ENCODE data around the gene NTHL1. TPM values are rescaled to one million over a fixed set of nuclear protein-coding genes. Genes with fewer than 3 reads are reported as not detected.

The NTHL1 gene
- total and polyA plus RNA-seq, 2 donors (not counting 1 experiment from before 2014, with no cell fraction given) = 8.4 to 44.4 TPM

DNA sequence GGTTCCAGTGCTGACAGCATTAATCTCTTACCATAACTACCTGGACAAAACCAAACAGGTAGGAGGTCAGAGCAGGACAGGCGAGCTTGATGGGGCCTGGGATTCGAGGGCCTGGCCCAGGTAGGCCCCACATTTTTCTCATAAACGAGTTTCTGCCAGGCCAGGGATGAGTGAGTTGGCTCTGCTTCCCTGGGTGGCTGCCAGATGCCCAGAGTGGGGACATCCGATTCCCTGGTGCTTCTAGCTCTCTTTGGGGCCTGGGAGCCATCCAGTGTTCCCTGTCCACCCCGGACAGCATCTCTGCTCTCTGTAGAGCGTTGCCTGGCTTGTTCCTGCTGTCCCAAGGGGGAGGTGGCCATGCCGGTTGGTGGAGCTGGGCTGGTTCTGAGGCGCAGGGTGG is 25.3 kb upstream of the NTHL1 start:
- TF ChIP-seq CTCF (conservative IDR thresholded peaks at IDR 0.05 in 1 of 2, IDR thresholded peaks at IDR 0.05 in 1 of 2; ENCODE audit: low read depth in 1 of 2, low read length in 2 of 2) = no peak
- TF ChIP-seq EZH2 (IDR thresholded peaks at IDR 0.05; ENCODE audit: low read length, missing control alignments) = no peak
- Histone ChIP-seq H3K9ac (ENCODE audit: insufficient read depth, low read length) (no peak overlapping the region), H3K4me2 (ENCODE audit: extremely low read depth, insufficient read depth, low read length) (no peak overlapping the region), H3K27ac (ENCODE audit: insufficient read depth, low read length) (no peak overlapping the region), H3K4me1 (ENCODE audit: control insufficient read depth, extremely low read depth, insufficient read depth, low read length) (no peaks in the 10 kb centered on the region), H3K4me3 (replicated peaks in 1 of 4; ENCODE audit: control extremely low read depth in 1 of 4, insufficient read depth in 1 of 4, low read depth in 3 of 4, low read length in 4 of 4) (no peak overlapping the region), H3K36me3 (ENCODE audit: control insufficient read depth, insufficient read depth, low read length) (peaks cover 42% of the 10 kb centered on the region), H3K9me3 (ENCODE audit: control insufficient read depth, insufficient read depth, low read depth, low read length) (no peaks in the 10 kb centered on the region), H2AFZ (ENCODE audit: low read length) (no peak overlapping the region), H3K79me2 (ENCODE audit: control insufficient read depth, insufficient read depth, low read length) (no peaks in the 10 kb centered on the region), H4K20me1 (ENCODE audit: control insufficient read depth, extremely low read depth, insufficient read depth, low read length) (no peaks in the 10 kb centered on the region), H3K27me3 (ENCODE audit: control insufficient read depth, insufficient read depth, low read length) (no peaks in the 10 kb centered on the region)
- DNase-seq (ENCODE audit: low read depth in 2 of 2) = no peak

GRCh38 chr16:2071454-2072202 is 24.0 kb upstream of the NTHL1 start:
- no peaks in the 10 kb centered on the region for H3K79me2 ChIP-seq (ENCODE audit: control insufficient read depth, insufficient read depth, low read length)
- no peak overlapping the region for H2AFZ ChIP-seq (ENCODE audit: low read length)
- no peak overlapping the region for H3K4me3 ChIP-seq (replicated peaks in 1 of 4; ENCODE audit: control extremely low read depth in 1 of 4, insufficient read depth in 1 of 4, low read depth in 3 of 4, low read length in 4 of 4)
- no peaks in the 10 kb centered on the region for H4K20me1 ChIP-seq (ENCODE audit: control insufficient read depth, extremely low read depth, insufficient read depth, low read length)
- DNase-seq (ENCODE audit: low read depth in 2 of 2) = no peak
- H3K27ac ChIP-seq (ENCODE audit: insufficient read depth, low read length) = no peak overlapping the region
- H3K9ac ChIP-seq (ENCODE audit: insufficient read depth, low read length) = no peak overlapping the region
- H3K36me3 ChIP-seq (ENCODE audit: control insufficient read depth, insufficient read depth, low read length) = peaks cover 38% of the 10 kb centered on the region
- TF ChIP-seq EZH2 (IDR thresholded peaks at IDR 0.05; ENCODE audit: low read length, missing control alignments) (no peak), CTCF (conservative IDR thresholded peaks at IDR 0.05 in 1 of 2, IDR thresholded peaks at IDR 0.05 in 1 of 2; ENCODE audit: low read depth in 1 of 2, low read length in 2 of 2) (no peak)
- H3K9me3 ChIP-seq (ENCODE audit: control insufficient read depth, insufficient read depth, low read depth, low read length) = no peaks in the 10 kb centered on the region
- H3K4me1 ChIP-seq (ENCODE audit: control insufficient read depth, extremely low read depth, insufficient read depth, low read length) = no peaks in the 10 kb centered on the region
- H3K27me3 ChIP-seq (ENCODE audit: control insufficient read depth, insufficient read depth, low read length) = no peaks in the 10 kb centered on the region
- H3K4me2 ChIP-seq (ENCODE audit: extremely low read depth, insufficient read depth, low read length) = no peak overlapping the region

GRCh38 chr16:2070576-2071453 is 23.2 kb upstream of the NTHL1 start:
- no peak for TF ChIP-seq CTCF (conservative IDR thresholded peaks at IDR 0.05 in 1 of 2, IDR thresholded peaks at IDR 0.05 in 1 of 2; ENCODE audit: low read depth in 1 of 2, low read length in 2 of 2)
- TF ChIP-seq EZH2 (IDR thresholded peaks at IDR 0.05; ENCODE audit: low read length, missing control alignments) = no peak
- no peak overlapping the region for H2AFZ ChIP-seq (ENCODE audit: low read length)
- no peak overlapping the region for H3K27ac ChIP-seq (ENCODE audit: insufficient read depth, low read length)
- no peaks in the 10 kb centered on the region for H3K4me1 ChIP-seq (ENCODE audit: control insufficient read depth, extremely low read depth, insufficient read depth, low read length)
- no peaks in the 10 kb centered on the region for H3K79me2 ChIP-seq (ENCODE audit: control insufficient read depth, insufficient read depth, low read length)
- H3K27me3 ChIP-seq (ENCODE audit: control insufficient read depth, insufficient read depth, low read length) = no peaks in the 10 kb centered on the region
- no peaks in the 10 kb centered on the region for H4K20me1 ChIP-seq (ENCODE audit: control insufficient read depth, extremely low read depth, insufficient read depth, low read length)
- H3K4me2 ChIP-seq (ENCODE audit: extremely low read depth, insufficient read depth, low read length) = no peak overlapping the region
- H3K4me3 ChIP-seq (replicated peaks in 1 of 4; ENCODE audit: control extremely low read depth in 1 of 4, insufficient read depth in 1 of 4, low read depth in 3 of 4, low read length in 4 of 4) = no peak overlapping the region
- H3K9me3 ChIP-seq (ENCODE audit: control insufficient read depth, insufficient read depth, low read depth, low read length) = no peaks in the 10 kb centered on the region
- H3K9ac ChIP-seq (ENCODE audit: insufficient read depth, low read length) = no peak overlapping the region
- H3K36me3 ChIP-seq (ENCODE audit: control insufficient read depth, insufficient read depth, low read length) = peaks cover 40% of the 10 kb centered on the region
- DNase-seq (ENCODE audit: low read depth in 2 of 2) = no peak
